ENCODE results near the gene MINK1. TPM values are rescaled to one million over a fixed set of nuclear protein-coding genes. Genes with fewer than 3 reads are reported as not detected.

MINK1 gene
- total RNA-seq, 1 donor from 2014 or later: 45.6 TPM

GRCh38 chr17:4897198-4897687, 64.1 kb downstream of the MINK1 start:
- Histone ChIP-seq H3K9me3 (no peaks in the 10 kb centered on the region), H3K36me3 (peaks cover 48 to 52% of the 10 kb centered on the region in 2 donors), H3K27ac (no peak overlapping the region), H3K4me3 (no peak overlapping the region), H3K27me3 (peaks cover 7% of the 10 kb centered on the region), H3K4me1 (peaks cover 3 to 5% of the 10 kb centered on the region in 2 donors)
- TF ChIP-seq CTCF (IDR thresholded peaks at IDR 0.05): no peak
- DNase-seq (ENCODE audit: low spot score in 2 of 2): no peak
- intact Hi-C loops (cut with DNase I): no loop called here

- intact Hi-C loops (cut with DNase I): no loop called here
- H3K27ac ChIP-seq: no peak overlapping the region
- no peak for DNase-seq (ENCODE audit: low spot score in 2 of 2)
- H3K9me3 ChIP-seq: no peaks in the 10 kb centered on the region
- H3K4me3 ChIP-seq: no peak overlapping the region
- peaks cover 3 to 5% of the 10 kb centered on the region in 2 donors for H3K4me1 ChIP-seq
- H3K36me3 ChIP-seq: peaks cover 42 to 46% of the 10 kb centered on the region in 2 donors
- H3K27me3 ChIP-seq: peaks cover 7% of the 10 kb centered on the region
- TF ChIP-seq CTCF (IDR thresholded peaks at IDR 0.05): no peak
These were observed 64.6 kb downstream of the MINK1 start for GRCh38 chr17:4897785-4898184.

GRCh38 chr17:4898351-4898750, 65.2 kb downstream of the MINK1 start:
- H3K4me1 ChIP-seq: peaks cover 3 to 5% of the 10 kb centered on the region in 2 donors
- H3K27me3 ChIP-seq: peaks cover 7% of the 10 kb centered on the region
- TF ChIP-seq CTCF (IDR thresholded peaks at IDR 0.05): no peak
- H3K36me3 ChIP-seq: peaks cover 36 to 41% of the 10 kb centered on the region in 2 donors
- no peak overlapping the region for H3K4me3 ChIP-seq
- DNase-seq (ENCODE audit: low spot score in 2 of 2): no peak
- intact Hi-C loops (cut with DNase I): no loop called here
- no peak overlapping the region for H3K27ac ChIP-seq
- no peaks in the 10 kb centered on the region for H3K9me3 ChIP-seq

GRCh38 chr17:4898927-4899326, 65.8 kb downstream of the MINK1 start:
- Histone ChIP-seq H3K4me3 (peak overlapping the region; percentile 48 to 65), H3K27me3 (peaks cover 7% of the 10 kb centered on the region), H3K4me1 (peaks cover 3 to 5% of the 10 kb centered on the region in 2 donors), H3K9me3 (no peaks in the 10 kb centered on the region), H3K27ac (no peak overlapping the region), H3K36me3 (peaks cover 31 to 35% of the 10 kb centered on the region in 2 donors)
- no peak for DNase-seq (ENCODE audit: low spot score in 2 of 2)
- no peak for TF ChIP-seq CTCF (IDR thresholded peaks at IDR 0.05)
- intact Hi-C loops (cut with DNase I): no loop called here

GRCh38 chr17:4899341-4900230, 66.4 kb downstream of the MINK1 start, which contains the start of gene C17orf107:
Gene C17orf107 (plus strand): TSS chr17:4899536. CDS start chr17:4899763, 227 bp downstream.
- no peak for TF ChIP-seq CTCF (IDR thresholded peaks at IDR 0.05)

More at GRCh38 chr17:4899341-4900230, 66.4 kb downstream of the MINK1 start, which contains the start of gene C17orf107:
- Histone ChIP-seq H3K27ac (peak within 1 kb of the TSS; percentile 0 to 37), H3K36me3 (peaks cover 26 to 28% of the 10 kb centered on the region in 2 donors), H3K4me1 (peaks cover 3 to 5% of the 10 kb centered on the region in 2 donors), H3K4me3 (peak within 1 kb of the TSS; percentile 48 to 65), H3K9me3 (no peaks in the 10 kb centered on the region), H3K27me3 (peaks cover 7% of the 10 kb centered on the region)
- intact Hi-C loops (cut with DNase I): loop anchor here (5.0 kb wide), 1 partner anchor 167 kb away; the partner anchor contains the start of gene MED11
- peak; percentile 84 to 95 for DNase-seq (ENCODE audit: low spot score in 2 of 2)
